ENCODE measurements around the gene PROSER3. TPM values are rescaled to one million over a fixed set of nuclear protein-coding genes. Genes with fewer than 3 reads are reported as not detected.

Gene PROSER3
- polyA plus RNA-seq, 1 donor: 16.3 TPM

GRCh38 chr19:35739275-35740107 lies 18.5 kb upstream of the PROSER3 start:
- WGBS (ENCODE audit: insufficient coverage, low lambda C conversion rate): no CpG with 5 or more reads among the region's 29 CpGs
- no peak for DNase-seq
- Histone ChIP-seq H3K27ac (ENCODE audit: low read length) (no peak overlapping the region), H3K36me3 (ENCODE audit: control insufficient read depth, insufficient read depth, low read length) (peaks cover 47% of the 10 kb centered on the region), H3K27me3 (ENCODE audit: control insufficient read depth, insufficient read depth, low read length) (no peaks in the 10 kb centered on the region), H3K4me1 (ENCODE audit: control insufficient read depth, insufficient read depth, low read length) (peaks cover 15% of the 10 kb centered on the region), H3K9me3 (ENCODE audit: control insufficient read depth, low read depth, low read length) (no peaks in the 10 kb centered on the region), H3K4me3 (ENCODE audit: low read length) (peak overlapping the region; percentile 72)

DNA sequence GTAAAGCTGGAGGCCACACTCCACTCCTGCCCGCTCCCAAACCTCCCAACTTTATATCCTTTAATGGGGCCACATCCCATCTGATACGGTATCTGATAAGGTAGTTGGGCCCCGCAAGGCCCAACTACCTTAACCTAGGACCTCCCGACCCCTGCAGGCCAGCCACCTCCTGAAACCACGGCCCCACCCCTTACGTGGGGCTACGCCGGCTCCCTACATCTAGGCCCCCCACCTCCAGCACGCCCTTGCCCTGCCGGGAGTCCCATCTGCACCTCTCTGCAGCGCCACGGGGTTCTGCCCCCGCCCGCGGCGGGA lies 17.9 kb upstream of the PROSER3 start:
- no peaks in the 10 kb centered on the region for H3K27me3 ChIP-seq (ENCODE audit: control insufficient read depth, insufficient read depth, low read length)
- H3K27ac ChIP-seq (ENCODE audit: low read length): no peak overlapping the region
- H3K4me3 ChIP-seq (ENCODE audit: low read length): peak overlapping the region; percentile 72
- no peaks in the 10 kb centered on the region for H3K9me3 ChIP-seq (ENCODE audit: control insufficient read depth, low read depth, low read length)
- H3K4me1 ChIP-seq (ENCODE audit: control insufficient read depth, insufficient read depth, low read length): peaks cover 17% of the 10 kb centered on the region
- peaks cover 42% of the 10 kb centered on the region for H3K36me3 ChIP-seq (ENCODE audit: control insufficient read depth, insufficient read depth, low read length)
- no CpG with 5 or more reads among the region's 16 CpGs for WGBS (ENCODE audit: insufficient coverage, low lambda C conversion rate)
- no peak for DNase-seq

GRCh38 chr19:35740423-35741202 lies 17.4 kb upstream of the PROSER3 start:
- Histone ChIP-seq H3K27me3 (ENCODE audit: control insufficient read depth, insufficient read depth, low read length) (no peaks in the 10 kb centered on the region), H3K4me1 (ENCODE audit: control insufficient read depth, insufficient read depth, low read length) (peaks cover 17% of the 10 kb centered on the region), H3K4me3 (ENCODE audit: low read length) (peak overlapping the region; percentile 72), H3K9me3 (ENCODE audit: control insufficient read depth, low read depth, low read length) (no peaks in the 10 kb centered on the region), H3K36me3 (ENCODE audit: control insufficient read depth, insufficient read depth, low read length) (peaks cover 37% of the 10 kb centered on the region), H3K27ac (ENCODE audit: low read length) (peak overlapping the region; percentile 75)
- peak; percentile 97 for DNase-seq
- WGBS (ENCODE audit: insufficient coverage, low lambda C conversion rate): no CpG with 5 or more reads among the region's 63 CpGs

DNA sequence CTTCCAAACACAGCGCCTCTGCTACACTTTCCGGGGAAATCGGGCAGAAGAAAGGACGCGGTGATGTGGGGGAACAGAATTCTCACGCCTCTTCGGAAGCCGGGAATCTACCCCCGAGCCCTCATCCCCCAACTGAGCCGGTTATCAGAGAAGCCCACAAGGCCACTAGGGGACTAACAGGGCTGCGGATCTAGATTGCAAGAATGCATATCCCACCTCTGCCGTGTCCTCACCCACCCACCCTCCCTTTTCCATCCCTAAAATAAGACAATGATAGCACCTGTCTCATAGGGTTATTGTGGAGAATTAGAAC lies 16.8 kb upstream of the PROSER3 start:
- Histone ChIP-seq H3K27me3 (ENCODE audit: control insufficient read depth, insufficient read depth, low read length) (no peaks in the 10 kb centered on the region), H3K9me3 (ENCODE audit: control insufficient read depth, low read depth, low read length) (no peaks in the 10 kb centered on the region), H3K4me3 (ENCODE audit: low read length) (peak overlapping the region; percentile 72), H3K27ac (ENCODE audit: low read length) (peak overlapping the region; percentile 75), H3K36me3 (ENCODE audit: control insufficient read depth, insufficient read depth, low read length) (peaks cover 32% of the 10 kb centered on the region), H3K4me1 (ENCODE audit: control insufficient read depth, insufficient read depth, low read length) (peaks cover 17% of the 10 kb centered on the region)
- WGBS (ENCODE audit: insufficient coverage, low lambda C conversion rate): no CpG with 5 or more reads among the region's 12 CpGs
- DNase-seq: no peak

DNA sequence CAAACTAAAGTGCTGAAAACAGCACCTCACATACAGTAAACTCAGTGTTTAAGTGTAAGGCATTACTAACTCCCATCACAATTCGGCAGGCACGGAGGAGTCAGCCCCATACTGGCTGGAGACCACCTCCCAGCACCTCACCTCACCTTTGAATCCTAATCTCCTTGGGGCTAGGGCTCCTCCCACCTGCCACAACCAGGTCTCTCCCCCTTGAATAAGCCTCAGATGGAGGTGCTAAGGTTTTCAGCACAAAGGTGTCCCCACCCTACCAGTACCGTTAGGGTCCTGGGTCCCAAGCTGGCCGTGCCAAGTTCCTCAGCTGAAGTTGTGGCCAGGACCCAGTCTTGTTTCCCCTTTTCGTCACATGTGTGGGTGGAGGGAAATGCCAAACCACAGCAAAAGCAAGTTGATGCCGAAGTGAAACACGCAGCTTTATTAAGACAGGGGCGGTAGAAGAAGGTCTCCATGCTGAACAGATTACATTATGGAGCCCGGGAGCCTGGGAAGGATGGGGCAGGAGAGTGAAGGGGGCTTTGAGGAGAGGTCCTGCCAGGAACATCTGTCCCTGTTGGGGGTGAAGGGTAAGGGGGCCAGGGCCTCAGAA lies 15.8 kb upstream of the PROSER3 start, which contains the start of gene IGFLR1:
Gene IGFLR1, minus strand, starts transcription at position 332 of the 604 bp plus-strand sequence. CDS start 1,272 bp downstream, outside the sequence.
- WGBS (ENCODE audit: insufficient coverage, low lambda C conversion rate): 100% methylated on average over 1 of the region's 9 CpGs
- Histone ChIP-seq H3K27ac (ENCODE audit: low read length) (no peak within 1 kb of the TSS), H3K36me3 (ENCODE audit: control insufficient read depth, insufficient read depth, low read length) (peaks cover 22% of the 10 kb centered on the region), H3K27me3 (ENCODE audit: control insufficient read depth, insufficient read depth, low read length) (no peaks in the 10 kb centered on the region), H3K9me3 (ENCODE audit: control insufficient read depth, low read depth, low read length) (no peaks in the 10 kb centered on the region), H3K4me3 (ENCODE audit: low read length) (no peak within 1 kb of the TSS), H3K4me1 (ENCODE audit: control insufficient read depth, insufficient read depth, low read length) (peaks cover 21% of the 10 kb centered on the region)
- DNase-seq: no peak

GRCh38 chr19:35743640-35744429 lies 14.1 kb upstream of the PROSER3 start:
- no peak for DNase-seq
- Histone ChIP-seq H3K27ac (ENCODE audit: low read length) (no peak overlapping the region), H3K9me3 (ENCODE audit: control insufficient read depth, low read depth, low read length) (no peaks in the 10 kb centered on the region), H3K4me1 (ENCODE audit: control insufficient read depth, insufficient read depth, low read length) (peaks cover 26% of the 10 kb centered on the region), H3K27me3 (ENCODE audit: control insufficient read depth, insufficient read depth, low read length) (no peaks in the 10 kb centered on the region), H3K4me3 (ENCODE audit: low read length) (no peak overlapping the region), H3K36me3 (ENCODE audit: control insufficient read depth, insufficient read depth, low read length) (peaks cover 7% of the 10 kb centered on the region)
- 60% methylated on average over 1 of the region's 19 CpGs for WGBS (ENCODE audit: insufficient coverage, low lambda C conversion rate)

DNA sequence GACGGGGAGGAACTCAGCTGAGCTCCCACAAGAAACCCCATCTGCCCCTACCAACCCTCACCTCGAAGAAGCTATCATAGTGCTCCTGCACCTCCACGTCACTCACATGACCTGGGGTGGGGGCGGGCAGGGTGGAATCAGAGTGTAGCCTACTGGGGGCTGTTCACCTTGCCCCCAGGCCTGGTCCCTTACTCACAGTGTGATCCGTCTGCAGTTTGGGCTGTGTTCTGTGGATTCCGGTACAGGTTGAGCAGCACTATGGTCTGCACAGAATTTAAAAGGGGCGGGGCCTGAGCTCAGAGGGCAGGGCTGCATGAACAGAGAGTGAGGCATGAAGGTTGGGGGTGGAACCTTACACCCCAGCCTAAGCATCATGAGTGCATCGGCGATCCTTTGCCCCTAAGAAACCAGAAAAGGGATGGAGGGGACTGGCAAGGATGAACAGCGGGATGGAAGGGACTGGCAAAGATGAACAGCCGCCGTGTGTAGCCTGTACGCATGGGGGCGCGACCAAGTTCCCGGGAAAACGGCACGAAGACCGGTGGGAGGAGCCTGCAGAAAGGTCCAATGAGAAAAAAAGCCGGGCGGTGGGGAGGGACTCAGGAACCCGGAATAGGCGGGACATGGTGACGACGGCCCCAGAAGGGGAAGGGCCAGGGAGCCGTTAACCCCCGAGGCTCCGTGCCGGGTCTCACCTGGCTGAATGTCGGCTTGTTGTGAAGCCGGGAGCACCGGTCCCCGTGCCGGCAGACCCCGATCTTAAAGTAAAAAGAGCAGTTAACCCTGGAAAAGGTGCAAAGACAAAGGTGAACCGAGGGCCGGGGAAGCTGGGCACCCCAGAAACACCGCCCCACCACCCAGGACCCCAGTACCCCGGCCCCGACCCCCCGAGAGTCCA lies 13.3 kb upstream of the PROSER3 start:
- Histone ChIP-seq H3K27me3 (ENCODE audit: control insufficient read depth, insufficient read depth, low read length) (no peaks in the 10 kb centered on the region), H3K4me3 (ENCODE audit: low read length) (peak overlapping the region; percentile 90), H3K4me1 (ENCODE audit: control insufficient read depth, insufficient read depth, low read length) (peaks cover 31% of the 10 kb centered on the region), H3K36me3 (ENCODE audit: control insufficient read depth, insufficient read depth, low read length) (peaks cover 3% of the 10 kb centered on the region), H3K27ac (ENCODE audit: low read length) (peak overlapping the region; percentile 96), H3K9me3 (ENCODE audit: control insufficient read depth, low read depth, low read length) (no peaks in the 10 kb centered on the region)
- 0% methylated on average over 8 of the region's 41 CpGs for WGBS (ENCODE audit: insufficient coverage, low lambda C conversion rate)
- peak; percentile 94 to 95 for DNase-seq

DNA sequence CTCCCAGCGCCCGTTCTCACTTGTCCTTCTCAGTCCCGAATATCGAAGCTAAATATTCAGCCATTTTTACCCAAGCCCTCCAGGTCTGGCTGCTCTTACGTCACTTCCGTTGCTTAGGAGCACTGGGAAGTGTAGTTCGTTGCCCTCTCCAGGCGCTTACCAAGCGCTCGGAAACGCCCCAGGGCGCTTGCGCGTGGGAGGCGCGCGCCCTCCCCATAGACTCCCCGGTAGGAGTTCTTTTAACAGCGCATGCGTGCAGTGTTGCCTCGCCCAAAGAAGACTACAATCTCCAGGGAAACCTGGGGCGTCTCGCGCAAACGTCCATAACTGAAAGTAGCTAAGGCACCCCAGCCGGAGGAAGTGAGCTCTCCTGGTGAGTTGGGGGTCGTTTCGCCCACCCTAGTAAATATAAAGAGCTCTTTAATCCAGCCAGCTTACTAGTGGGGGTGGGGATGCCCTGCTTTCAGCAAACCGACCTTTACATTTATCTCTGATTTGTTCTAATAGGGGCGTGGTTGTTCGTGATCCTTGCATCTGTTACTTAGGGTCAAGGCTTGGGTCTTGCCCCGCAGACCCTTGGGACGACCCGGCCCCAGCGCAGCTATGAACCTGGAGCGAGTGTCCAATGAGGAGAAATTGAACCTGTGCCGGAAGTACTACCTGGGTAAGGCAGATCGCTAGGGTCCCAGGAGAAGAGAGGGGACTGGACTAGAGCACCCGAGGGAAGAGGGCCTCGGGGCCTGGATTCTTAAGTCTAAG lies 12.5 kb upstream of the PROSER3 start, which contains the start of the genes PSENEN and U2AF1L4:
Gene PSENEN, plus strand, starts transcription at position 324 of the 759 bp plus-strand sequence. Its CDS starts 280 bp downstream, at position 604.
Gene U2AF1L4, minus strand, starts transcription at position 91 of the 759 bp plus-strand sequence. Its CDS starts 27 bp downstream, at position 64.
- H3K4me1 ChIP-seq (ENCODE audit: control insufficient read depth, insufficient read depth, low read length): peaks cover 25% of the 10 kb centered on the region
- no CpG with 5 or more reads among the region's 40 CpGs for WGBS (ENCODE audit: insufficient coverage, low lambda C conversion rate)

GRCh38 chr19:35746087-35746462 lies 11.9 kb upstream of the PROSER3 start:
- DNase-seq: no peak
- Histone ChIP-seq H3K27ac (ENCODE audit: low read length) (peak overlapping the region; percentile 74), H3K27me3 (ENCODE audit: control insufficient read depth, insufficient read depth, low read length) (no peaks in the 10 kb centered on the region), H3K9me3 (ENCODE audit: control insufficient read depth, low read depth, low read length) (no peaks in the 10 kb centered on the region), H3K36me3 (ENCODE audit: control insufficient read depth, insufficient read depth, low read length) (peaks cover 3% of the 10 kb centered on the region), H3K4me1 (ENCODE audit: control insufficient read depth, insufficient read depth, low read length) (peaks cover 21% of the 10 kb centered on the region), H3K4me3 (ENCODE audit: low read length) (peak overlapping the region; percentile 90)
- no CpG with 5 or more reads among the region's 4 CpGs for WGBS (ENCODE audit: insufficient coverage, low lambda C conversion rate)

More for the DNA sequence above, 12.5 kb upstream of the PROSER3 start, which contains the start of the genes PSENEN and U2AF1L4:
- H3K9me3 ChIP-seq (ENCODE audit: control insufficient read depth, low read depth, low read length): no peaks in the 10 kb centered on the region
- no peaks in the 10 kb centered on the region for H3K27me3 ChIP-seq (ENCODE audit: control insufficient read depth, insufficient read depth, low read length)
- H3K27ac ChIP-seq (ENCODE audit: low read length): peak within 1 kb of the TSS; percentile 96
- peak within 1 kb of the TSS; percentile 90 for H3K4me3 ChIP-seq (ENCODE audit: low read length)
- peaks cover 3% of the 10 kb centered on the region for H3K36me3 ChIP-seq (ENCODE audit: control insufficient read depth, insufficient read depth, low read length)
- DNase-seq: peak; percentile 100

Measured in large intestine (tissue), 3 donors.